H9 (cell line): ENCODE measurements around the gene STAB2. TPM values are rescaled to one million over a fixed set of nuclear protein-coding genes. Genes with fewer than 3 reads are reported as not detected.

Experiments
- DNase-seq: peaks from one replicate; pipeline ENCODE4 v3.0.0-alpha.2; 2017
- H2AFZ ChIP-seq: one replicate; pipeline ENCODE4 v1.6.1; 2013; ENCODE audit warnings: mild to moderate bottlenecking, low read length, control low read depth, moderate library complexity
- H2AK5ac ChIP-seq: 2 replicates; pipeline ENCODE4 v1.6.1; 2013; ENCODE audit warnings: low read length, control low read depth, mixed read lengths; ENCODE audit not compliant: insufficient read length
- H2BK120ac ChIP-seq: one replicate; pipeline ENCODE4 v1.6.1; 2013; ENCODE audit warnings: low read depth, mild to moderate bottlenecking, low read length, control low read depth, inconsistent platforms; ENCODE audit not compliant: poor library complexity, severe bottlenecking
- H2BK12ac ChIP-seq: 2 replicates; pipeline ENCODE4 v1.6.1; 2013; ENCODE audit warnings: low read length, control low read depth, mixed read lengths, low read depth; ENCODE audit not compliant: insufficient read length
- H2BK15ac ChIP-seq: 2 replicates; pipeline ENCODE4 v1.6.1; 2013; ENCODE audit warnings: low read depth, low read length, control low read depth
- H2BK20ac ChIP-seq: one replicate; pipeline ENCODE4 v1.6.1; 2013; ENCODE audit warnings: low read depth, mild to moderate bottlenecking, low read length, control low read depth, inconsistent platforms; ENCODE audit not compliant: poor library complexity, severe bottlenecking
- H2BK5ac ChIP-seq: 2 replicates; pipeline ENCODE4 v1.6.1; 2013; ENCODE audit warnings: low read length, control low read depth, mixed read lengths; ENCODE audit not compliant: insufficient read length
- H3K14ac ChIP-seq: 2 replicates; pipeline ENCODE4 v1.6.1; 2013; ENCODE audit warnings: low read length, control low read depth; ENCODE audit not compliant: insufficient read depth
- H3K18ac ChIP-seq: 2 replicates; pipeline ENCODE4 v1.6.1; 2013; ENCODE audit warnings: low read depth, mild to moderate bottlenecking, mixed read lengths, low read length, control low read depth; ENCODE audit not compliant: insufficient read length
- H3K23ac ChIP-seq: 2 replicates; pipeline ENCODE4 v1.6.1; 2013; ENCODE audit warnings: low read length, control low read depth, mixed read lengths, low read depth; ENCODE audit not compliant: insufficient read length
- H3K23me2 ChIP-seq: 2 replicates; pipeline ENCODE4 v1.6.1; 2013; ENCODE audit warnings: low read depth, mild to moderate bottlenecking, mixed read lengths, low read length, control low read depth; ENCODE audit not compliant: insufficient read length, poor library complexity, severe bottlenecking
- H3K27ac ChIP-seq: 2 replicates; pipeline ENCODE4 v1.5.1; 2013; ENCODE audit warnings: low read length, control low read depth, mixed read lengths, low read depth; ENCODE audit not compliant: insufficient read length
- H3K27me3 ChIP-seq: 2 replicates; pipeline ENCODE4 v1.6.1; 2013; ENCODE audit warnings: low read length, control low read depth, inconsistent platforms; ENCODE audit not compliant: insufficient read depth
- H3K4ac ChIP-seq: 2 replicates; pipeline ENCODE4 v1.6.1; 2013; ENCODE audit warnings: low read depth, mild to moderate bottlenecking, control low read depth, inconsistent platforms, low read length, moderate library complexity
- H3K4me1 ChIP-seq: 2 replicates; pipeline ENCODE4 v1.6.1; 2013; ENCODE audit warnings: low read length, control low read depth, inconsistent platforms; ENCODE audit not compliant: insufficient read depth
- H3K4me2 ChIP-seq: 2 replicates; pipeline ENCODE4 v1.6.1; 2013; ENCODE audit warnings: low read length, control low read depth, mixed read lengths; ENCODE audit not compliant: insufficient read length, insufficient read depth
- H3K56ac ChIP-seq: 2 replicates; pipeline ENCODE4 v1.6.1; 2013; ENCODE audit warnings: low read depth, mild to moderate bottlenecking, mixed read lengths, low read length, control low read depth; ENCODE audit not compliant: insufficient read length
- H3K79me1 ChIP-seq: 2 replicates; pipeline ENCODE4 v1.6.1; 2013; ENCODE audit warnings: low read depth, mild to moderate bottlenecking, moderate library complexity, low read length, control low read depth, inconsistent platforms; ENCODE audit not compliant: insufficient read depth, poor library complexity, severe bottlenecking
- H3K79me2 ChIP-seq: 2 replicates; pipeline ENCODE4 v1.6.1; 2013; ENCODE audit warnings: low read length, control low read depth, inconsistent platforms; ENCODE audit not compliant: insufficient read depth
- H3K9ac ChIP-seq: 2 replicates; pipeline ENCODE4 v1.6.1; 2013; ENCODE audit warnings: low read length, control low read depth, mixed read lengths; ENCODE audit not compliant: insufficient read length; ENCODE audit errors: extremely low read depth
- H3K9me3 ChIP-seq: one replicate; pipeline ENCODE4 v1.6.1; 2013; ENCODE audit warnings: low read depth, low read length, inconsistent platforms; ENCODE audit not compliant: control insufficient read depth
- H3T11ph ChIP-seq: one replicate; pipeline ENCODE4 v1.6.1; 2013; ENCODE audit warnings: mild to moderate bottlenecking, low read length, control low read depth, inconsistent platforms
- H4K20me1 ChIP-seq: one replicate; pipeline ENCODE4 v1.6.1; 2013; ENCODE audit not compliant: control insufficient read depth, insufficient read length, insufficient read depth
- H4K5ac ChIP-seq: 2 replicates; pipeline ENCODE4 v1.6.1; 2013; ENCODE audit warnings: low read depth, mild to moderate bottlenecking, mixed read lengths, low read length, control low read depth; ENCODE audit not compliant: insufficient read length
- H4K8ac ChIP-seq: replicated peaks from 2 replicates; pipeline ENCODE4 v1.6.1; 2013; ENCODE audit warnings: low read length, control low read depth, mixed read lengths, low read depth; ENCODE audit not compliant: insufficient read length
- H4K91ac ChIP-seq: 2 replicates; pipeline ENCODE4 v1.6.1; 2013; ENCODE audit warnings: low read depth, mild to moderate bottlenecking, moderate library complexity, mixed read lengths, low read length, control low read depth; ENCODE audit not compliant: insufficient read length
- H3K27ac Mint-ChIP-seq, 3 experiments: 2 replicates in 2 of 3; 3 replicates in 1 of 3; pipeline ENCODE4 v1.8.0; 2020 to 2021; ENCODE audit warnings: mixed read lengths in 3 of 3, mild to moderate bottlenecking in 1 of 3, moderate library complexity in 1 of 3
- H3K27me3 Mint-ChIP-seq: 2 replicates; pipeline ENCODE4 v1.8.0; 2021; ENCODE audit warnings: low read depth, mild to moderate bottlenecking, moderate library complexity, mixed read lengths
- H3K36me3 Mint-ChIP-seq, 3 experiments: 2 replicates in 2 of 3; 3 replicates in 1 of 3; pipeline ENCODE4 v1.8.0; 2020 to 2021; ENCODE audit warnings: low read depth in 3 of 3, mixed read lengths in 3 of 3; ENCODE audit not compliant: insufficient read depth in 1 of 3
- H3K4me1 Mint-ChIP-seq, 2 experiments: 2 replicates each; pipeline ENCODE4 v1.8.0; 2020; ENCODE audit warnings: mixed read lengths in 2 of 2
- H3K4me3 Mint-ChIP-seq, 2 experiments: 2 replicates in 1 of 2; 3 replicates in 1 of 2; pipeline ENCODE4 v1.8.0; 2020 to 2021; ENCODE audit warnings: mild to moderate bottlenecking in 2 of 2, mixed read lengths in 2 of 2, moderate library complexity in 1 of 2
- H3K9me3 Mint-ChIP-seq, 2 experiments: 2 replicates in 1 of 2; 3 replicates in 1 of 2; pipeline ENCODE4 v1.8.0; 2020; ENCODE audit warnings: mild to moderate bottlenecking in 2 of 2, mixed read lengths in 2 of 2, moderate library complexity in 1 of 2
- whole genome bisulfite sequencing: extraction: QIAGEN DNeasy Blood & Tissue Kit; methylation state at CpG from one replicate; pipeline ENCODE4 v1.1.7; 2013; ENCODE audit warnings: missing lambda C conversion rate, low lambda C conversion rate, mixed read lengths; ENCODE audit not compliant: insufficient read length; ENCODE audit errors: extremely low coverage; 5-methylcytosine and 5-hydroxymethylcytosine counted together
- total RNA-seq: library from RNA; stranded (reverse); gene quantifications from 2 replicates; pipeline ENCODE4 v1.2.1, GENCODE V29; 2021
- TF ChIP-seq, protein P1 (sequence below): fragments of 200-600 bp; sonication (generic); conservative IDR thresholded peaks from 3 replicates; pipeline ENCODE4 v1.8.0; 2021; ENCODE audit warnings: antibody characterized with exemption, mild to moderate bottlenecking

The STAB2 gene
- total RNA-seq, 1 experiment from 2014 or later = 0.02 TPM

DNA sequence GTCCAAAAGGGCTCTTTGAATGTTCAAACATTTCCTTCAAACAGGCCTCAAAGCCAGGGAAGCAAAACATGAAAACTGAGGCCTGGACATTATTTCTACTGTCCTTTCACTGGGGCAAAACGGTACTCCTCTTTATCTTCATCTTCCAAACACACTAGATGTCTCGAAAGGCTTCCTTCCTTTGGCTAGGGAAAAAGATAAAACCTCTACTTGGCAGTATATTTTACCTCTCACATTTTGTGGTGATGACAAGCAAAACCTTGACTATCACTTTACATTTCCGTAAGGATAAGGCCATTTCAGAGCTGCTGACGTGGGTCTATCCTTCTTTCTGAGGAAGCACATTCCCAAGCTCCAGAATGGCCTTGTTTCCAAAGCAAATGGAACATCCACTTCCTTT is 9.9 kb downstream of the STAB2 start:
- WGBS = no CpG with 5 or more reads among the region's 4 CpGs

More for the DNA sequence above, 9.9 kb downstream of the STAB2 start:
- no peak overlapping the region for H3K9ac ChIP-seq
- H2BK5ac ChIP-seq = no peak overlapping the region
- no peak overlapping the region for H4K91ac ChIP-seq
- Mint-ChIP-seq H3K27ac (no peak overlapping the region), H3K9me3 (no peaks in the 10 kb centered on the region), H3K4me3 (no peak overlapping the region), H3K36me3 (no peaks in the 10 kb centered on the region), H3K27me3 (no peaks in the 10 kb centered on the region), H3K4me1 (no peaks in the 10 kb centered on the region)
- H3K4me2 ChIP-seq = no peak overlapping the region
- H4K8ac ChIP-seq = no peak overlapping the region
- TF ChIP-seq, protein P1, sequence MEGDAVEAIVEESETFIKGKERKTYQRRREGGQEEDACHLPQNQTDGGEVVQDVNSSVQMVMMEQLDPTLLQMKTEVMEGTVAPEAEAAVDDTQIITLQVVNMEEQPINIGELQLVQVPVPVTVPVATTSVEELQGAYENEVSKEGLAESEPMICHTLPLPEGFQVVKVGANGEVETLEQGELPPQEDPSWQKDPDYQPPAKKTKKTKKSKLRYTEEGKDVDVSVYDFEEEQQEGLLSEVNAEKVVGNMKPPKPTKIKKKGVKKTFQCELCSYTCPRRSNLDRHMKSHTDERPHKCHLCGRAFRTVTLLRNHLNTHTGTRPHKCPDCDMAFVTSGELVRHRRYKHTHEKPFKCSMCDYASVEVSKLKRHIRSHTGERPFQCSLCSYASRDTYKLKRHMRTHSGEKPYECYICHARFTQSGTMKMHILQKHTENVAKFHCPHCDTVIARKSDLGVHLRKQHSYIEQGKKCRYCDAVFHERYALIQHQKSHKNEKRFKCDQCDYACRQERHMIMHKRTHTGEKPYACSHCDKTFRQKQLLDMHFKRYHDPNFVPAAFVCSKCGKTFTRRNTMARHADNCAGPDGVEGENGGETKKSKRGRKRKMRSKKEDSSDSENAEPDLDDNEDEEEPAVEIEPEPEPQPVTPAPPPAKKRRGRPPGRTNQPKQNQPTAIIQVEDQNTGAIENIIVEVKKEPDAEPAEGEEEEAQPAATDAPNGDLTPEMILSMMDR = no peak
- no peaks in the 10 kb centered on the region for H3K9me3 ChIP-seq
- H3T11ph ChIP-seq = no peak overlapping the region
- H2BK15ac ChIP-seq = no peak overlapping the region
- H3K14ac ChIP-seq = no peak overlapping the region
- no peak overlapping the region for H3K56ac ChIP-seq
- H4K20me1 ChIP-seq = no peaks in the 10 kb centered on the region
- H2AK5ac ChIP-seq = no peak overlapping the region
- H3K27ac ChIP-seq = no peak overlapping the region
- H2BK120ac ChIP-seq = no peak overlapping the region
- DNase-seq = no peak
- H3K23ac ChIP-seq = no peak overlapping the region
- H2BK12ac ChIP-seq = no peak overlapping the region
- H4K5ac ChIP-seq = no peak overlapping the region
- no peaks in the 10 kb centered on the region for H3K27me3 ChIP-seq
- no peaks in the 10 kb centered on the region for H3K79me2 ChIP-seq
- H2BK20ac ChIP-seq = no peak overlapping the region
- H3K4ac ChIP-seq = no peak overlapping the region
- H3K79me1 ChIP-seq = no peaks in the 10 kb centered on the region
- no peak overlapping the region for H2AFZ ChIP-seq
- H3K18ac ChIP-seq = no peak overlapping the region
- no peaks in the 10 kb centered on the region for H3K4me1 ChIP-seq
- H3K23me2 ChIP-seq = no peaks in the 10 kb centered on the region
